NCI-H2029 treated with DMSO at 0.1 percent for 48 hours (cell line): ENCODE measurements around the gene BAHCC1.

ENCODE experiments used
- DNase-seq: peaks from one replicate; lab custom pipeline; 2025; lab: John Stamatoyannopoulos, UW

Gene BAHCC1

GRCh38 chr17:81367171-81367570, 28.1 kb upstream of the BAHCC1 start:
- no peak for DNase-seq

DNA sequence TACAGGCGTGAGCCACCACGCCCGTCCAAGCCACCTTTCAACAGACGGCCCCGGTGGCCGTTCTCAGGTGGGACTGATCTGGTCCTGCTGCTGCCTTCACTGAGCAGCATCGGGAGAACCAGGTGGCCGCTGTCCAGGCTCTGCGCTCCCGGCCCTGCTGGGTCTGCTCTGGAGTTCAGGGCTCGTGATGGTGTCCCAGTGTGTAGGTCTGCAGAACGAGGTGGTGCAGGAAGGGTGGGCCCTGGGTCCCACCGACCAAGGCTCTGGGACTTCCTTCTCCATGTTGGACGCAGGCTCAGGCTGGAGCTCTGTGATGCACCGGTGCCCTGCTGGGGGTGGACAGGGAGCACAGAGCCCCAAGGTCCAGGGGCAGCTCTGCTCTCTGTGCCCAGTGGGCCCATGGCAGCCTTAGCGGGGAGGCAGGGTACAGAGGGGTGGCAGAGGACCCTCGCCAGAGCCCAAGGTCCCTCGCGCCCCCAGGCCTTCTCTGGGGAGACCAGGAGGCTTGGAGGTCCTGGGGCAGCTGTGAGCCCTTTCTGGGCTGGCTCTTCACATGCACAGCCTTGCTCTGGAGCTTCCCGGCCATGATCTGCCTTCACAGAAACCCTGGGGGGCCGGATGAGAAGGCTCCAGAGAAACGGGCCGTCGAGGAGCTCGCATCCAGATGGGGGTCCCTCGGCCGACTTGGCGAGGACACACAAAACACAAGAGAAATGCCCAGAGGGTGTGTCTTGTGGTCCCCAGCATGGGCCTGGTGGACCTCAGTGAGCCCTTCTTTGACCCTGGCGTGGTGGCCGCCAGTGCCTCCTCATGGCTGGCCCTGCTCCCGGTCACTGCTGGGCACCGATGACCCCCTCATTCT, 26.9 kb upstream of the BAHCC1 start:
- no peak for DNase-seq

GRCh38 chr17:81370294-81370693, 25.0 kb upstream of the BAHCC1 start:
- DNase-seq: no peak

- DNase-seq: no peak
Measured at GRCh38 chr17:81371910-81372760, 23.1 kb upstream of the BAHCC1 start.

GRCh38 chr17:81373536-81374160, 21.6 kb upstream of the BAHCC1 start:
- no peak for DNase-seq

GRCh38 chr17:81374890-81375289, 20.4 kb upstream of the BAHCC1 start:
- DNase-seq: no peak

DNA sequence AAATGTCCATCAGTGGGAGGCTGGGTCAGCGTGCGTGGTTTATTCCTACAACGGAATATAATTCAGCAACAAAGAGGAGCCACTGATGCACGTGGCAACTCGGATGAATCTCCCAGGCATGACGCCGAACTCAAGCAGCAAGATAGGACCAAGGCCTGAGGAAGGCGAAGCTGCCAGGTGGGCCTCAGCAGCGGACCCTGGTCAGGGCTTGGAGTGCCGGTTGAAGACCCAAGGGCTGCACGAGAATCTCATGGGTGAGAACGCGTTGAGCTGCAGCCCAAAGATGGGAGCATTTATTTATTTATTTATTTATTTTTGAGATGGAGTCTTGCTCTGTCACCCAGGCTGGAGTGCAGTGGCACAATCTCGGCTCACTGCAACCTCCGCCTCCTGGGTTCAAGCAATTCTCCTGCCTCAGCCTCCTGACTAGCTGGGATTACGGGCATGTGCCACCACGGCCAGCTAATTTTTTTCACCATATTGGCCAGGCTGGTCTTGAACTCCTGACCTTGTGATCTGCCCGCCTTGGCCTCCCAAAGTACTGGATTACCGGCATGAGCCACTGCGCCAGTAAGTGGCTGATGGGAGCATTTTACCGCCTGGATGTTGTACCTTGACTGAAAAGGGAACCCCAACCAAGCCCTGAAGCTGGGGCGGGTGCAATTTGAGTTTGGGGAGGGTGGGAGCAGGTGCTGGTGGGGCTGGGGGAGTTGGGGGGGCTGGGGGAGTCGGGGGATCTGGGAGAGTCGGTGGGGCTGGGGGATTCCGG, 18.1 kb upstream of the BAHCC1 start:
- DNase-seq: no peak

- no peak for DNase-seq
Measured at GRCh38 chr17:81378941-81379511, 16.2 kb upstream of the BAHCC1 start.

DNA sequence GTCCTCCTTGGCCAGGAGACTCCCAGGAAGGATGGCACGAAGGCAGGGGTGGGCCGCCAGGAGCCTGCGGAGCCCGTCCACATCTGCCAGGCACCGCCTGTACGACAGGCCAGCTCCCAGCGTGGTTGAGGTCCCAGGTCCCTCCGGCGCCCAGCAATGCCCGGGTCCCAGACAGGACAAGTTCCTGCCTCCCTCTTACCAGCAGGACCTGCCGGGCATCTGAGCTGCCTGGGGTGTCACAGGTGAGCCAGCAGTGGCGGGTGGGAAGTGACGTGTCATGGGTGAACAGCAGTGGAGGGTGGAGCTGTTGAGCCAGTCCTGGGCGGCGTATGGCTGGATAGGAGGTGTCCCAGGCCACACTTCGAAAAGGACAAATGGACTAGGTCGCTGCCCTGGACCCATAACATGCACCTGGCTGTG, 15.7 kb upstream of the BAHCC1 start:
- no peak for DNase-seq

- DNase-seq: no peak
Measured at GRCh38 chr17:81380131-81380530, 15.1 kb upstream of the BAHCC1 start.

GRCh38 chr17:81380666-81381518, 14.4 kb upstream of the BAHCC1 start:
- DNase-seq: no peak

DNA sequence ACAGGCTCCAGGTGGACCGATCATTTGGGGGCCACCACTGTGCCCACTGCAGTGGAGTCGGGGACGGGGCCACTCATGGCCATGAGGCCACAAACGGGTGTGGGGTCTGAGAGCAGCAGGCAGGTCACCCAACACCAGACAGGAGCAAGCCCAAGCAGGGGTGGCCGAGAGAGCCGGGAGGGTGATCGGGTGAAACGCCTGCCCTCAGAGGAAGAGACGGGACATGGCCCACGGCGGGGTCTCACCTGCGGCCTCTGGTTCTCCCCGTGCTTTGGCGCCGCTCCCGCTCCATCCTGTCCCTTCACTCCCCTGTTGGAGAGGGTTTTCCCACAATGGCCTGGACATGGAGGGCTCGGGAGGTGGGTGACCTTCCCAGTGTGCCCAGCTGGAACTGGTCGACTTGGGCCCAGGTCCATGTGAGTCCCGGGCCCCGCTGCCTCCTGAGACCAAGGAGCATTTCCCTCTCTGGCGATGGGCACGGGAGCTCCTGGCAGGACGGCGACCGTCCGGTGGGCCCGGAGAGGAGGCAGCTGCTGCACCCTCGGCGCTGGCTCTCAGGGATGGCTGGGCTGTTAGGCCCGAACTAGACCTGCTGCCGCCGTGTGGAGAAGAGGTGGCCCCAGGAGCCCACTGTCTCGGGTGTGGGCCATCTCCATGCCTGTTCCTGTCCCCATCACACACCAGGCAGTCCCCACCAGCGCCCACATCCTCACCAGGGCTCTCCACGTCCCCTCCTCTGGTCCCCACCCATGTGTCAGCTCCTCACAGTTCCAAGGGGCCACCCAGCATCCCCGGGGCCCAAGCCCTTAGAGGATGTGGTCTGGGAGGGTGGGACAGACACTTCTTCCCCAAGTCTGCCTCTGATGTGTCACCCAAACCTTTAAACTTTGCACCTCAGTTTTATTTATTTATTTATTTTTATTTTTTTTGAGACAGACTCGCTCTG, 13.4 kb upstream of the BAHCC1 start:
- no peak for DNase-seq

DNA sequence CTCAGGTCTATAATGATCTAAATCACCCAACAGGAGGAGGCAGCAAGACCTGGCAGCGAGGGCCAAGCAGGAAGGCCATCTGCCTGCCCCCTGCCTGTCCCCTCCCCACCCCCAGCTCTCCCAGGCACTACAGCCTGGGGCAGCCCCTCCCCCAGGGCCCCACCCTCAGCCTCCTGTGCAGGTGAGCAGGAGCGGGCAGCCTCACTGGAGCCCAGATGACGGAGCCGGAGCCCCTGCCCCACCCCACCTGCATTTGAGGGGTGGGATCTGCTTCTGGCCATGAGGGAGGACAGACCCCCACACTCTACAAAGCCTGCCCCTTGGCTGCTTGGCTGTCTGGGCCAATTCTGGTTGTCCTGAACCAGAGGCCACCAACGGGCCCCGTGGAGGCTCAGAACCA, 12.4 kb upstream of the BAHCC1 start:
- DNase-seq: no peak

DNA sequence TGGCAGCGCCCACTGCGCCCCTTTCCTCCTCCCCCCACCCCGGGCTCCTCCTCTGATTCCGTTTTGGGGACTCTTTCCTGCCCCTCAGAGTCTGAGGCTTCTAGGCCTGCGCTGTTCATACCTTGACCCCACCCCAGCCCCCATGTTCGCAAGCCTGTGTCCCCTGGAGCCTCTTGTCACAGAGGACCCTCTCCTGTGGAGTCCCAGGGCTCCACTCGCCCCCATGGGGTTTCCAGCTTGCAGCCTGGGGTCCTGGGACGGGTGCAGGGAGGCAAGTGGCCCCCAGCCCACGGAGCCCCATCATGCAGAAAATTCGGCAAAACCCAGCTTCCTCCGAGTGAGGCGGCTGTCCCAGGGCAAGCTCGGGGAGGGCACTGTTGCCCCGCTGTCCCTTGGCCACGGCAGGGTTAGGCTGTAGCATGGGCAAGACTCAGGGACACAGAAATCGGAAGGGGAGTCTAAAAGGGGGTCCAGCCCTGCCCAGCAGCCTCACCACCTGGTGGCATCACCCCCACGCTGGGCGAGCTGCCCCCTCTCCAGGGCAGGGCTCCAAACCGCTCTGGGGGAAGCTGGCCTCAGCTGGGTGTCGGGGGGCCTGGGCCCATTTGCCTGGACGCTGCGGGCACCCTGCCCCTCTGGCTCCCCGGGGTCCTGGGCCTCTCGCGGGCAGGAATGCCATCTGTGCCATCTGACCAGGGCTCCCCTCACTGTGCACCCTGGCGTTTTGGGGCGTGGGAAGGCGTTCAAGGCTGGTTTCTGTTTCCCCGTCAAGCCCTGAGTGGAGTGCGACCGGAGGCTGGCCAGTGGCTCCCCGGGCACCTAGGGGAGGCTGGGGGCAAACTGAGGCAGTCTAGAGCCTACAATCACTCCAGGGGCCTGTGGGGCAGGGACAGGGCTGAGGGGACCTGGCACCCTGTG, 11.5 kb upstream of the BAHCC1 start:
- no peak for DNase-seq

DNA sequence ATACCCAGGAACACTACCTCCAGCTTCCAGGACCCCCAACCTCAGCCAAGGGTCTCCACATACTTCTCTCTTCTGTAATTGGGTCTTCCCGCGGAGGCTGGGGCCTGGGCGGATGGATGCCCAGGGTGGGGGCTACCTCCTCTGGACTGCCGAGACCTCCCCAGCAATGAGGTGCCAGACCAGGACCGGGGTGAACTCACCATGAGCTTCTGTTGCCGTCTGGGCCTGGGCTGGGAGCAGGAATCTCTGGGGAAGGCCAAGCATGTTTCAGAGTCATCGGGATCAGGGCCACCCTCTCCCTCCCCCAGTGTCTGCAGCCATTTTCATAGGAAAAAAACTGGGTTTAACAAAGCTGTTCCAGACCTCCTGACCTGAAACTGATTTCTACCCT, 10.3 kb upstream of the BAHCC1 start:
- DNase-seq: no peak

DNA sequence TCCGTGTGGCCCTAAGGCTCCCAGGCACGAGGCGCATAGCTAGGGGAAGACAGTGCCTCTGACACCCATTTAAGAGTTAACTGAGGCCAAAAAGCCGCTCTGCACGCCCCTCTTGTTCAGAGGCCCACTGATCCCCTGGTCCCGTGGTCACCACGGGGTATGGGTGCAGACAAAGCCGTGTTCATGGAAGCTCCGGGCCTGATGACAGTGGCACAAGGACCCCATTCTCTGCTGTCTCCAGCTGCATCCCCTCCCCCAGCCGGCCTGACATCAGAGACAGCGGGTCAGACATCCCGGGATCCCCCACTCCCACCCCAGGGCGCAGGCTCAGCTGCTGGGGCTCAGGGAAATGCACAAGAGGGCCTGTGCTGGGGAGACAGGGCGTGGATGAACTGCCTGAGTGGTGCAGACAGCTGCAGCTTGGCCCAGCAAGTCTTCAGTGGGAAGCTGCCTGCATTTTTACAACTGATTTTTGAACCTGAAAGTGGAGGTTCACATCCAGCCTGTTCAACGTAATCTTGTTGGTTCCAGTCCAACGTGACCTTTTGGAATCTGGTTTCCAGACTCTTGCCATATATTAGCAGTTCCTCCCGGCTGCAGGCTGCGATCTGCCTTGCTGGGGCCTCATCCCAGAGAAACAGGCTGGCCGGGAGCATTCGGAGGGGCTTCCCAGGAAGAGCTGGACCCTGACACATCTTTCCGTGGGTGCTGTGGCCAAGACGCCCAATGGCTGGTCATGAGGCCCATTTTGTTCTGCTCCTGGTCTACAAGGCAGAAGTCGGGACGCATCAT, 9.7 kb upstream of the BAHCC1 start:
- DNase-seq: no peak

- no peak for DNase-seq
Measured at GRCh38 chr17:81386141-81386645, 9.1 kb upstream of the BAHCC1 start.
